Right lobe of liver (tissue), 6 donors: ENCODE measurements around the gene RGS13. TPM values are rescaled to one million over a fixed set of nuclear protein-coding genes. Genes with fewer than 3 reads are reported as not detected.

Experiments used
- ATAC-seq, 4 donors: fragments of 200-7000 bp; cut with Tn5 transposase; one replicate each; pipeline ENCODE4 v1.9.1; 2020; ENCODE audit warnings: mild to moderate bottlenecking in 4 of 4, moderate library complexity in 4 of 4
- DNase-seq, 3 donors: peaks; one replicate each; pipeline ENCODE4 v3.0.0-alpha.2; 2020
- H3K27ac ChIP-seq, 3 donors: fragments of 200-600 bp; one replicate each; pipeline ENCODE4 v1.8.0; 2022
- H3K27me3 ChIP-seq, 2 donors: fragments of 200-600 bp; one replicate each; pipeline ENCODE4 v1.8.0; 2022
- H3K36me3 ChIP-seq, 4 donors: fragments of 200-600 bp; sonication (generic) in 1 of 4; one replicate each; pipeline versions ENCODE4 v1.5.1 to v1.8.0; 2017 to 2022; ENCODE audit warnings: control low read depth in 1 of 4
- H3K4me1 ChIP-seq, 4 donors: fragments of 200-600 bp; sonication (generic) in 1 of 4; one replicate each; pipeline versions ENCODE4 v1.5.1 to v1.8.0; 2017 to 2022; ENCODE audit warnings: control low read depth in 1 of 4
- H3K4me3 ChIP-seq, 3 donors: fragments of 200-600 bp; one replicate each; pipeline ENCODE4 v1.8.0; 2022
- H3K9me3 ChIP-seq, 4 donors: fragments of 200-600 bp; sonication (generic) in 1 of 4; one replicate each; pipeline versions ENCODE4 v1.5.1 to v1.8.0; 2017 to 2022; ENCODE audit warnings: control low read depth in 1 of 4
- CTCF ChIP-seq, 4 donors: fragments of 200-600 bp in 3 of 4; fragments of 450-650 bp in 1 of 4; IDR thresholded peaks; one replicate each; pipeline versions ENCODE4 v1.5.1 to v1.8.0; 2016 to 2022; ENCODE audit warnings: antibody characterized with exemption in 4 of 4, mild to moderate bottlenecking in 2 of 4
- POLR2A ChIP-seq: fragments of 450-650 bp; IDR thresholded peaks from one replicate; pipeline ENCODE4 v1.6.1; 2017; ENCODE audit warnings: antibody characterized with exemption, mild to moderate bottlenecking
- WGBS: methylation state at CpG from one replicate; pipeline ENCODE4 v1.1.6; 2018; ENCODE audit warnings: low coverage, low lambda C conversion rate; ENCODE audit not compliant: insufficient coverage; ENCODE audit errors: missing lambda C conversion rate; 5-methylcytosine and 5-hydroxymethylcytosine counted together
- intact Hi-C, 2 donors: fragments of 100-400 bp; cut with DNase I; formaldehyde crosslinking; loops; one replicate each; pipeline versions ENCODE4 v1.11.2 to v1.14.1; 2022
- total RNA-seq, 6 experiments: library from RNA; depleted of rRNA in 2 of 6; stranded (reverse); fragments of >200 nt in 2 of 6; fragmentation: NEBNext Ultra II Directional in 3 of 6; extraction: Animal tissue kit (Norgen Biotek cat#: 25700) in 3 of 6; gene quantifications; one replicate each; pipeline versions ENCODE4 v1.1.0 to v1.2.4, GENCODE V29; 2016 to 2023
- donor health status: DM: no; HTN: yes; CAD: no.
- donor health status: DM: no; HTN: no; CAD: no.
- donor health status: DM: no; HTN: no; CAD: no.
- donor health status: DM: no; HTN: yes; CAD: no.
- donor health status: DM: no; HTN: yes; CAD: no.

The RGS13 gene
- total RNA-seq, 6 experiments from 2014 or later: not detected

DNA sequence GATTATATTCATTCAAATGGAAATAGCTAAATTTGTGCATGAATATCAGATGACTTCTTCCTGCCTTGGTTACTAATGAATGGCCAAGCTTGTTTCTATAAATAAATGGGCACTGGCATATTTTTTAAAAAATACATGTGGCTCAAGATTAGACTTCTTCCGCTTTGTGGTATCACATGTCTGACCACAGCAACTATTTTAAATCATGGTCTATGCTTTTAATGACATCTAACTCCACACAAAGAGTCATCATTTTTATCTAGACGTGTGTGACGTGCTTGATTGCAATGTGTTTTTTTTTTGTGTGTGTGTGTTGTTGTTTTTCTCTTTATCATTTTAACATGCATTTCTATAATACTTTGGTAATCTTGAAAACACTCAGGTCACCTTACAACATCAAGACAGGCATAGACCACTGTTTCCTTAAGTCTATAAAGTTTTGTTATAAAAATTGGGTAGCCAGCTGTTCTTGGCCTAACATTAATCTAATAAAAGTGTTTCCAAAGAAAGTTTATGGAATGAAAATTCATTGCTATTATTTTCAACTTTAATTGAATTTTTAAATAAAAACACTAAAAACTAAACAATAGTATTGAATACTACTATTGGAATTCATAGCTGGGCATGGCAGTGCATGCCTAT lies 30.8 kb upstream of the RGS13 start:
- Histone ChIP-seq H3K36me3 (no peaks in the 10 kb centered on the region), H3K27me3 (no peaks in the 10 kb centered on the region), H3K4me3 (no peak overlapping the region), H3K4me1 (peaks cover 0 to 4% (median 0%) of the 10 kb centered on the region in 4 donors), H3K9me3 (no peaks in the 10 kb centered on the region), H3K27ac (no peak overlapping the region)
- DNase-seq (no peak), ATAC-seq (no peak)
- 65% methylated on average over 3 of the region's 3 CpGs for WGBS
- intact Hi-C loops: loop anchor here (10.0 kb wide), 1 partner anchor 130 kb away; no protein-coding TSS in a partner anchor
- TF ChIP-seq CTCF (IDR thresholded peaks at IDR 0.05) (no peak), POLR2A (no peak)

DNA sequence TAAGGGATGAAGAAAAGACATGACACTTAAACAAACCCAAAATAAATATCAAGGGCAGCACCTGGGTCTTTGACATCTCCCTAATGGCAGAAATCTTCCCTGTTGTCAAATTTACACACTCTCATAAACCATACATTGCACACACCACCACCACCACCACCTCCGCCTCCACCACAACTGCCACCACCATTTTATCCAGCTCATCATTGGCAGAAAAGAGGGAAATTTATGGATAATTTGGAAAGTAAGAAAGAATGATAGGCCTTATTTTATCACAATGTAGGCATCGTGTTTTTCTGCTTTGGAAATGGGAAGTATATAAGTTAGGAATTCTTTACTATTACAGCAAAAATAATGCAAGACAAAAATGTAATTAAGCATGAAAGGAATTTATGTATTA lies 27.3 kb upstream of the RGS13 start:
- intact Hi-C loops: loop anchor here (10.0 kb wide), 1 partner anchor 134 kb away; no protein-coding TSS in a partner anchor
- Histone ChIP-seq H3K36me3 (no peaks in the 10 kb centered on the region), H3K27me3 (no peaks in the 10 kb centered on the region), H3K27ac (no peak overlapping the region), H3K4me3 (no peak overlapping the region), H3K9me3 (no peaks in the 10 kb centered on the region), H3K4me1 (peaks cover 0 to under 1% (median 0%) of the 10 kb centered on the region in 4 donors)
- 59% methylated on average over 2 of the region's 2 CpGs for WGBS
- ATAC-seq (no peak), DNase-seq (no peak)
- no peak for TF ChIP-seq POLR2A
- TF ChIP-seq CTCF (IDR thresholded peaks at IDR 0.05): no peak

DNA sequence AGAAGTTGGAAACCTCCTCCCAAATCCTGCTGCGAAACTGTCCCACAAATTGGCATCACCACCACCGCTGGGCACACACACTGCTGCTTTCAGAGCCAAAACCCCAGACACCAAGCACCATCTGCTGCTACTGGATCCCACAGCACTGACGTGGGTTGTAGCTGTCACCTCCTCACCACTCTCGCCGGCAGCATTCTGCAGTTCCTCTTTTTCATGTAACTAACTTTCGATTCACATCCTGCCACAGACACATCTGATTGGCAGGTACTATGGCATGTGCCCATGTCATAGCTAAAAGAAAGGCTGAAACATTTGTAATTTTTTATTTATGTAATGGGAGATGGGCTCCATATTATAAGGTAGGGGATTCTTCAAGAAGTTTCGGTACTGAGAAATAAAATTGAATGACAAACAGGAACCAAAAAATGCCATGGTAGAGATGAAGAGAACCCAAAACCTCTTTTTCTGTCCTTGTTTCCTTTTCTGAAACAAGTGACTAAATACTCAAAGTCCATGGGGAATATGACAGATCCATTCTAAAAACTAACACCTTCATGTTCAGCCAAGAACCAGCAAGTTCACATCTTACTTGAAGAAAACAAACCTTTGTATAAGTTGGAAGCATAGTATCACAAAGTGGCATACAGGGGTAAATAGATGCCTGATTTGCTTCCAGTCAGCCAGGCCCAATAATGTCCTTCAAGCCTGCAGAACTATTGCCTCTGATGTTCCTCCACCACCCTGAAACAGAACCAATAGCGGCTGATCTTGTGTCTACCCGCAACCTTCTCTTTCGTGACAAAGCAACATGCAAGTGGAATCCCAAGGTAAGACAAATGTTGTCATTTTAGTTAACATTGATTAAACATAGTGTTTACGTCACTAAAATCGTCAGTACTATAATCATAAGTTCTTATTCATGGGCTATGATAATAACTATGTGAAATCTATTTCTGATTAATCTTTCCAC lies 26.6 kb upstream of the RGS13 start:
- H3K4me1 ChIP-seq: no peaks in the 10 kb centered on the region
- no peaks in the 10 kb centered on the region for H3K27me3 ChIP-seq
- WGBS: 44% methylated on average over 10 of the region's 12 CpGs
- TF ChIP-seq CTCF (IDR thresholded peaks at IDR 0.05) (no peak), POLR2A (no peak)
- no peak overlapping the region for H3K4me3 ChIP-seq
- intact Hi-C loops: loop anchor here (10.0 kb wide), 1 partner anchor 135 kb away; no protein-coding TSS in a partner anchor
- H3K27ac ChIP-seq: no peak overlapping the region
- H3K36me3 ChIP-seq: no peaks in the 10 kb centered on the region
- peak; percentile 44 to 63 (median 50) for DNase-seq
- ATAC-seq: peak; percentile 47 to 78 (median 68)
- no peaks in the 10 kb centered on the region for H3K9me3 ChIP-seq

DNA sequence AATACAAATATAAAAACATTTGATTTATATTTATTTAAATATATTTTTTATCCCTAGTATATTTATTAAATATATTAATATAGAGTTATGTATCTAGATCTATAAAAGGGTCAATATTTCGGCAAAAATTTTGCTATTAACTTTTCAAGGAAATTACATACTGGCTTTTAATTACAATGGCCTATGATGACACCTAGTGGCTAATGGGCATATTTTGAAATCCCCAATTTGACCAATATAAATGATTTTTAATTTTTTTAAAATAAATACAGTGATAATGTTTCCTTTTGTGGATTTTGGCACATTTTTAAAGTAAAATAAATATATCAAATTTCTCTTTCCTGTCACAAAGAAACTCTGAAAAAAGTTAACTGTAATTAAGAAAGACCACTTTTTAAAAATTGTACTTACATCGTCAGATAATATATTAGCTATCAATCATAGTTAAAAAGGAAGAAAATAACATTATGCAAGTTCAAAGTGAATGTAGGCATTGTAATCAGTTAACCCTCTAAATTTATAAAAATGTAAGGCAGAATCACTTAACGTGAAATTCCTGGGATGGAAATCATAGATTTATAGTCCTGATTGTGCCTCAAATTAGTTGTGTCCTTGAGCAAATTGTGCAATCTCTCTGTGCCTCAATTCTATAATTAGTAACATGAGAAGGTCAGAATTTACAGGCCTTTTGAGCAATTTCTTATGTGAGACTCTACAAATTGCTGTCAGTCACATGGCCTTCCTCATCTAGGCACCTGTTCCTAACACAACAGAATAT lies 25.6 kb upstream of the RGS13 start:
- no peak overlapping the region for H3K4me3 ChIP-seq
- intact Hi-C loops: no loop called here
- ATAC-seq (peak in 2 of 4 donors; percentile 30 to 53), DNase-seq (no peak)
- 57% methylated on average over 3 of the region's 3 CpGs for WGBS
- TF ChIP-seq CTCF (IDR thresholded peaks at IDR 0.05): peak; percentile 55 to 73 (median 63)
- TF ChIP-seq POLR2A: no peak
- H3K36me3 ChIP-seq: no peaks in the 10 kb centered on the region
- H3K4me1 ChIP-seq: no peaks in the 10 kb centered on the region
- H3K27me3 ChIP-seq: no peaks in the 10 kb centered on the region
- H3K9me3 ChIP-seq: no peaks in the 10 kb centered on the region
- H3K27ac ChIP-seq: no peak overlapping the region
